ENCODE measurements around the gene MPL.

DNA sequence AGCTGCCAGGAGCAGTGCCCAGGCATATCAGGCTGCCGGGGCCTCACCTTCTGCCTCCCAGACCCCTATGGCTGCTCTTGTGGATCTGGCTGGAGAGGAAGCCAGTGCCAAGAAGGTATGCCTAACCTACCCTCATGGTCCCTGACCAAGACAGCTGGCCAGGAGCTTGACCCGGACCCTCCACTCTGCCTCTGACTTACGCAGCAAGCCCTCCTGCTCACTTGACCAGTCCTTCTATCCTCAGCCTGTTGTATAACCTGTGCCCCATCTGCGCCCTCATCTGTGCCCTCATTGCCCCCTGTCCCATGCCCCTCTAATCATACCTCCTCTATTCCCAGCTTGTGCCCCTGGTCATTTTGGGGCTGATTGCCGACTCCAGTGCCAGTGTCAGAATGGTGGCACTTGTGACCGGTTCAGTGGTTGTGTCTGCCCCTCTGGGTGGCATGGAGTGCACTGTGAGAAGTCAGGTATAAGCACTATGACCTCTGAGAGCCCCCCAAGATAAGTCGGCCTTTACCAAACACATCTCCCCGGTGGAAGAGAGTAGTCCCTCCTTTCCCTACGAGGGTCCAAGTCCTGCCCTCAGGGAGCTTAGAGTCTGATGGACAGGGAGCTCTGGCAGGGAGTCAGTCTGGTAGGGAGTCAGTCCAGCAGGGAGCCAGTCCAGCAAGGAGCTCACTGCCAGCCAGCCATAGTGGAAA lies 30.0 kb upstream of the MPL start:
- TF ChIP-seq, protein P1, sequence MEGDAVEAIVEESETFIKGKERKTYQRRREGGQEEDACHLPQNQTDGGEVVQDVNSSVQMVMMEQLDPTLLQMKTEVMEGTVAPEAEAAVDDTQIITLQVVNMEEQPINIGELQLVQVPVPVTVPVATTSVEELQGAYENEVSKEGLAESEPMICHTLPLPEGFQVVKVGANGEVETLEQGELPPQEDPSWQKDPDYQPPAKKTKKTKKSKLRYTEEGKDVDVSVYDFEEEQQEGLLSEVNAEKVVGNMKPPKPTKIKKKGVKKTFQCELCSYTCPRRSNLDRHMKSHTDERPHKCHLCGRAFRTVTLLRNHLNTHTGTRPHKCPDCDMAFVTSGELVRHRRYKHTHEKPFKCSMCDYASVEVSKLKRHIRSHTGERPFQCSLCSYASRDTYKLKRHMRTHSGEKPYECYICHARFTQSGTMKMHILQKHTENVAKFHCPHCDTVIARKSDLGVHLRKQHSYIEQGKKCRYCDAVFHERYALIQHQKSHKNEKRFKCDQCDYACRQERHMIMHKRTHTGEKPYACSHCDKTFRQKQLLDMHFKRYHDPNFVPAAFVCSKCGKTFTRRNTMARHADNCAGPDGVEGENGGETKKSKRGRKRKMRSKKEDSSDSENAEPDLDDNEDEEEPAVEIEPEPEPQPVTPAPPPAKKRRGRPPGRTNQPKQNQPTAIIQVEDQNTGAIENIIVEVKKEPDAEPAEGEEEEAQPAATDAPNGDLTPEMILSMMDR (IDR thresholded peaks at IDR 0.05) = no peak
- TF ChIP-seq POLR2AphosphoS5 (IDR thresholded peaks at IDR 0.05) (no peak), POLR2A (IDR thresholded peaks at IDR 0.05) (no peak)

All from upper lobe of left lung (tissue), 4 donors.